A549 (cell line): ENCODE results near the gene C6.

Experiments
- EP300 ChIP-seq, 2 experiments: fragments of >200 bp; sonication (Bioruptor Twin); formaldehyde crosslinking; IDR thresholded peaks; 2 replicates in 1 of 2; 3 replicates in 1 of 2; pipeline ENCODE4 v1.6.1; 2016 to 2017
- JUN ChIP-seq, 2 experiments: fragments of >200 bp; sonication (Bioruptor Twin); formaldehyde crosslinking; IDR thresholded peaks; 2 replicates in 1 of 2; 3 replicates in 1 of 2; pipeline ENCODE4 v1.6.1; 2016 to 2017
- MAZ ChIP-seq: fragments of 150-350 bp; IDR thresholded peaks from 2 replicates; pipeline ENCODE4 v1.6.1; 2014; ENCODE audit warnings: antibody characterized with exemption, low read depth, low read length, borderline replicate concordance
- POLR2A ChIP-seq: IDR thresholded peaks from 2 replicates; pipeline ENCODE4 v1.6.1; 2012; ENCODE audit warnings: mild to moderate bottlenecking, low read length
- RAD21 ChIP-seq, 2 experiments: fragments of >200 bp in 1 of 2; sonication (Bioruptor Twin) in 1 of 2; formaldehyde crosslinking in 1 of 2; IDR thresholded peaks in 1 of 2; conservative IDR thresholded peaks in 1 of 2; 2 replicates in 1 of 2; 3 replicates in 1 of 2; pipeline ENCODE4 v1.6.1; 2012 to 2018; ENCODE audit warnings: inconsistent platforms in 1 of 2
- RCOR1 ChIP-seq: fragments of 150-350 bp; IDR thresholded peaks from 2 replicates; pipeline ENCODE4 v1.6.1; 2014; ENCODE audit warnings: antibody characterized with exemption, low read length, low read depth
- RFX5 ChIP-seq: fragments of 450-650 bp; IDR thresholded peaks from 2 replicates; pipeline ENCODE4 v1.7.1; 2014; ENCODE audit warnings: antibody characterized with exemption, mild to moderate bottlenecking, moderate library complexity
- SREBF2 ChIP-seq: fragments of 450-650 bp; IDR thresholded peaks from 2 replicates; pipeline ENCODE4 v1.6.1; 2014; ENCODE audit warnings: mild to moderate bottlenecking, moderate library complexity
- ZSCAN20 ChIP-seq: fragments of 250-450 bp; sonication (Bioruptor Pico); IDR thresholded peaks from 2 replicates; pipeline ENCODE4 v1.8.0; 2022; ENCODE audit warnings: mild to moderate bottlenecking, moderate library complexity
- TF ChIP-seq, protein P1 (sequence below): fragments of >200 bp; sonication (Bioruptor Twin); formaldehyde crosslinking; IDR thresholded peaks from 3 replicates; pipeline ENCODE4 v1.6.1; 2016
- TF ChIP-seq, protein P2 (sequence below): fragments of 200-600 bp; sonication (generic); IDR thresholded peaks from 2 replicates; pipeline ENCODE4 v1.6.1; 2016; ENCODE audit warnings: antibody characterized with exemption, mild to moderate bottlenecking, moderate library complexity
- TF ChIP-seq, protein P3 (sequence below): fragments of >200 bp; sonication (Bioruptor Twin); formaldehyde crosslinking; IDR thresholded peaks from 3 replicates; pipeline ENCODE4 v1.5.1; 2016
- TF ChIP-seq, protein P4 (sequence below): IDR thresholded peaks from 2 replicates; pipeline ENCODE4 v1.6.1; 2012

DNA sequence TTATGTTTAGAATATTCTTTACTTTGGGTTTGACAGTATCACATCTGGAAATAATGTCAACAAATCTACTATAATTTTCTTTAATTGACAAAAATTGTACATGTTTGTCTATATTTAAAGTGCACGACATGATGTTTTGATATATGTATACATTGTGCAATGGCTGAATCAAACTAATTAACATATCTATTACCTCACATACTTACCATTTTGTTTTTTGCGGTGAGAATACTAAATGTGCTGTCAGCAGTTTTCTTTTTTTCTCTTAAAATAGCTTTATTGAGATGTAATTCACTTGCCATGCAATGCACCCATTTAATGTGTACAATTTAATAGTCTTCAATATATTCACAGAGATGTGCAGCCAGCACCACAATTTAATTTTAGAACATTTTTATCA lies 10.6 kb upstream of the C6 start:
- TF ChIP-seq POLR2A (no peak), SREBF2 (no peak), RAD21 (conservative IDR thresholded peaks at IDR 0.05 in 1 of 2, IDR thresholded peaks at IDR 0.05 in 1 of 2) (no peak), JUN (IDR thresholded peaks at IDR 0.05) (no peak), EP300 (IDR thresholded peaks at IDR 0.05) (no peak), MAZ (no peak), RCOR1 (no peak), ZSCAN20 (CRISPR knock-in tag) (no peak), RFX5 (no peak)
- TF ChIP-seq, protein P1, sequence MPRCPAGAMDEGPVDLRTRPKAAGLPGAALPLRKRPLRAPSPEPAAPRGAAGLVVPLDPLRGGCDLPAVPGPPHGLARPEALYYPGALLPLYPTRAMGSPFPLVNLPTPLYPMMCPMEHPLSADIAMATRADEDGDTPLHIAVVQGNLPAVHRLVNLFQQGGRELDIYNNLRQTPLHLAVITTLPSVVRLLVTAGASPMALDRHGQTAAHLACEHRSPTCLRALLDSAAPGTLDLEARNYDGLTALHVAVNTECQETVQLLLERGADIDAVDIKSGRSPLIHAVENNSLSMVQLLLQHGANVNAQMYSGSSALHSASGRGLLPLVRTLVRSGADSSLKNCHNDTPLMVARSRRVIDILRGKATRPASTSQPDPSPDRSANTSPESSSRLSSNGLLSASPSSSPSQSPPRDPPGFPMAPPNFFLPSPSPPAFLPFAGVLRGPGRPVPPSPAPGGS = no peak
- TF ChIP-seq, protein P2, sequence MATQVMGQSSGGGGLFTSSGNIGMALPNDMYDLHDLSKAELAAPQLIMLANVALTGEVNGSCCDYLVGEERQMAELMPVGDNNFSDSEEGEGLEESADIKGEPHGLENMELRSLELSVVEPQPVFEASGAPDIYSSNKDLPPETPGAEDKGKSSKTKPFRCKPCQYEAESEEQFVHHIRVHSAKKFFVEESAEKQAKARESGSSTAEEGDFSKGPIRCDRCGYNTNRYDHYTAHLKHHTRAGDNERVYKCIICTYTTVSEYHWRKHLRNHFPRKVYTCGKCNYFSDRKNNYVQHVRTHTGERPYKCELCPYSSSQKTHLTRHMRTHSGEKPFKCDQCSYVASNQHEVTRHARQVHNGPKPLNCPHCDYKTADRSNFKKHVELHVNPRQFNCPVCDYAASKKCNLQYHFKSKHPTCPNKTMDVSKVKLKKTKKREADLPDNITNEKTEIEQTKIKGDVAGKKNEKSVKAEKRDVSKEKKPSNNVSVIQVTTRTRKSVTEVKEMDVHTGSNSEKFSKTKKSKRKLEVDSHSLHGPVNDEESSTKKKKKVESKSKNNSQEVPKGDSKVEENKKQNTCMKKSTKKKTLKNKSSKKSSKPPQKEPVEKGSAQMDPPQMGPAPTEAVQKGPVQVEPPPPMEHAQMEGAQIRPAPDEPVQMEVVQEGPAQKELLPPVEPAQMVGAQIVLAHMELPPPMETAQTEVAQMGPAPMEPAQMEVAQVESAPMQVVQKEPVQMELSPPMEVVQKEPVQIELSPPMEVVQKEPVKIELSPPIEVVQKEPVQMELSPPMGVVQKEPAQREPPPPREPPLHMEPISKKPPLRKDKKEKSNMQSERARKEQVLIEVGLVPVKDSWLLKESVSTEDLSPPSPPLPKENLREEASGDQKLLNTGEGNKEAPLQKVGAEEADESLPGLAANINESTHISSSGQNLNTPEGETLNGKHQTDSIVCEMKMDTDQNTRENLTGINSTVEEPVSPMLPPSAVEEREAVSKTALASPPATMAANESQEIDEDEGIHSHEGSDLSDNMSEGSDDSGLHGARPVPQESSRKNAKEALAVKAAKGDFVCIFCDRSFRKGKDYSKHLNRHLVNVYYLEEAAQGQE = no peak
- TF ChIP-seq, protein P3, sequence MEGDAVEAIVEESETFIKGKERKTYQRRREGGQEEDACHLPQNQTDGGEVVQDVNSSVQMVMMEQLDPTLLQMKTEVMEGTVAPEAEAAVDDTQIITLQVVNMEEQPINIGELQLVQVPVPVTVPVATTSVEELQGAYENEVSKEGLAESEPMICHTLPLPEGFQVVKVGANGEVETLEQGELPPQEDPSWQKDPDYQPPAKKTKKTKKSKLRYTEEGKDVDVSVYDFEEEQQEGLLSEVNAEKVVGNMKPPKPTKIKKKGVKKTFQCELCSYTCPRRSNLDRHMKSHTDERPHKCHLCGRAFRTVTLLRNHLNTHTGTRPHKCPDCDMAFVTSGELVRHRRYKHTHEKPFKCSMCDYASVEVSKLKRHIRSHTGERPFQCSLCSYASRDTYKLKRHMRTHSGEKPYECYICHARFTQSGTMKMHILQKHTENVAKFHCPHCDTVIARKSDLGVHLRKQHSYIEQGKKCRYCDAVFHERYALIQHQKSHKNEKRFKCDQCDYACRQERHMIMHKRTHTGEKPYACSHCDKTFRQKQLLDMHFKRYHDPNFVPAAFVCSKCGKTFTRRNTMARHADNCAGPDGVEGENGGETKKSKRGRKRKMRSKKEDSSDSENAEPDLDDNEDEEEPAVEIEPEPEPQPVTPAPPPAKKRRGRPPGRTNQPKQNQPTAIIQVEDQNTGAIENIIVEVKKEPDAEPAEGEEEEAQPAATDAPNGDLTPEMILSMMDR = no peak
- TF ChIP-seq, protein P4, sequence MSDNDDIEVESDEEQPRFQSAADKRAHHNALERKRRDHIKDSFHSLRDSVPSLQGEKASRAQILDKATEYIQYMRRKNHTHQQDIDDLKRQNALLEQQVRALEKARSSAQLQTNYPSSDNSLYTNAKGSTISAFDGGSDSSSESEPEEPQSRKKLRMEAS = no peak
